ENCODE results near the gene IL27RA. TPM values are rescaled to one million over a fixed set of nuclear protein-coding genes. Genes with fewer than 3 reads are reported as not detected.

Gene IL27RA
- total and polyA plus RNA-seq, 2 of the 4 experiments (the other 2 are of a cell fraction): 2.9 to 5.1 TPM

- H3K4me1 ChIP-seq (ENCODE audit: control insufficient read depth, insufficient read depth, low read length): no peaks in the 10 kb centered on the region
- no peak overlapping the region for H2AK5ac ChIP-seq (ENCODE audit: low read depth, low read length)
- no peak overlapping the region for H4K91ac ChIP-seq (ENCODE audit: insufficient read depth, low read depth, low read length)
- H3K79me1 ChIP-seq (ENCODE audit: low read depth in 1 of 2, low read length in 2 of 2): no peaks in the 10 kb centered on the region; a peak in 1 of 4 replicates
- no peak overlapping the region for H3K23ac ChIP-seq (ENCODE audit: low read depth, low read length)
- H4K8ac ChIP-seq (ENCODE audit: low read depth in 2 of 2, low read length in 2 of 2): no peak overlapping the region
- H2AFZ ChIP-seq (replicated peaks; ENCODE audit: low read length, poor library complexity): no peak overlapping the region
- BruUV-seq (replicated peaks): no TSS peak
- H3K4me3 ChIP-seq (ENCODE audit: insufficient read depth, low read depth, low read length): no peak overlapping the region
- no peak for DNase-seq
- no peak overlapping the region for H2BK120ac ChIP-seq (ENCODE audit: low read depth, low read length)
- H3K14ac ChIP-seq (replicated peaks; ENCODE audit: low read depth, low read length): no peak overlapping the region
- H3K18ac ChIP-seq (ENCODE audit: low read depth, low read length): no peak overlapping the region
- H2BK5ac ChIP-seq (ENCODE audit: low read depth, low read length, poor library complexity, severe bottlenecking): no peak overlapping the region
- intact Hi-C loops (cut with micrococcal nuclease): no loop called here
- dilution Hi-C loops (cut with HindIII; ENCODE audit: low sequenced_read_pairs, unreplicated experiment): no loop called here
- H2AK9ac ChIP-seq (replicated peaks; ENCODE audit: low read depth, low read length, poor library complexity): no peak overlapping the region
- TF ChIP-seq SMC3 (IDR thresholded peaks at IDR 0.05; ENCODE audit: low read depth, low read length): peak; percentile 12; the same call in 1 of the 2 replicates
- no peak for TF ChIP-seq CHD1 (IDR thresholded peaks at IDR 0.05; ENCODE audit: low read depth, low read length)
- TF ChIP-seq, protein P1, sequence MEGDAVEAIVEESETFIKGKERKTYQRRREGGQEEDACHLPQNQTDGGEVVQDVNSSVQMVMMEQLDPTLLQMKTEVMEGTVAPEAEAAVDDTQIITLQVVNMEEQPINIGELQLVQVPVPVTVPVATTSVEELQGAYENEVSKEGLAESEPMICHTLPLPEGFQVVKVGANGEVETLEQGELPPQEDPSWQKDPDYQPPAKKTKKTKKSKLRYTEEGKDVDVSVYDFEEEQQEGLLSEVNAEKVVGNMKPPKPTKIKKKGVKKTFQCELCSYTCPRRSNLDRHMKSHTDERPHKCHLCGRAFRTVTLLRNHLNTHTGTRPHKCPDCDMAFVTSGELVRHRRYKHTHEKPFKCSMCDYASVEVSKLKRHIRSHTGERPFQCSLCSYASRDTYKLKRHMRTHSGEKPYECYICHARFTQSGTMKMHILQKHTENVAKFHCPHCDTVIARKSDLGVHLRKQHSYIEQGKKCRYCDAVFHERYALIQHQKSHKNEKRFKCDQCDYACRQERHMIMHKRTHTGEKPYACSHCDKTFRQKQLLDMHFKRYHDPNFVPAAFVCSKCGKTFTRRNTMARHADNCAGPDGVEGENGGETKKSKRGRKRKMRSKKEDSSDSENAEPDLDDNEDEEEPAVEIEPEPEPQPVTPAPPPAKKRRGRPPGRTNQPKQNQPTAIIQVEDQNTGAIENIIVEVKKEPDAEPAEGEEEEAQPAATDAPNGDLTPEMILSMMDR (conservative IDR thresholded peaks at IDR 0.05; ENCODE audit: low read depth, low read length): 0 out of 2 replicates have a peak, but pooled peaks have one; percentile 13
- no peak overlapping the region for H3K9ac ChIP-seq (ENCODE audit: low read depth, low read length)
- peaks cover 33% of the 10 kb centered on the region for H3K36me3 ChIP-seq (ENCODE audit: control insufficient read depth, insufficient read depth, low read length)
- ChIA-PET CTCF (no interaction called here), POLR2A (ENCODE audit: unreplicated experiment) (no interaction called here)
- no peaks in the 10 kb centered on the region for H3K27me3 ChIP-seq (ENCODE audit: control insufficient read depth, insufficient read depth, low read length)
- no peak overlapping the region for H2BK15ac ChIP-seq (ENCODE audit: low read depth, low read length)
- no peak overlapping the region for H3K4ac ChIP-seq (ENCODE audit: low read depth, low read length)
- no peaks in the 10 kb centered on the region for H4K20me1 ChIP-seq (ENCODE audit: insufficient read depth, low read length)
- ATAC-seq (ENCODE audit: low read depth): no peak; the same call in 1 of the 2 replicates
- WGBS, 2 experiments (ENCODE audit: extremely low coverage in 2 of 2, insufficient read length in 1 of 2): 77% methylated on average over 8 of the region's 21 CpGs; no CpG with 5 or more reads in 1 of the 2 experiments
- no peak overlapping the region for H3K56ac ChIP-seq (ENCODE audit: extremely low read depth, insufficient read depth, low read length)
- peaks cover 3% of the 10 kb centered on the region; the same call in 1 of the 2 replicates for H3K9me1 ChIP-seq (ENCODE audit: insufficient read depth, low read length)
- no peak overlapping the region for H2BK20ac ChIP-seq (ENCODE audit: low read depth, low read length)
- in situ Hi-C loops (cut with MboI; ENCODE audit: low sequenced_read_pairs): loop anchor here (25.0 kb wide), 1 partner anchor 335 kb away; the partner anchor contains the start of genes C19orf53 and MRI1
- H3K4me2 ChIP-seq (ENCODE audit: low read depth, low read length): no peak overlapping the region
- H3K9me3 ChIP-seq (ENCODE audit: control insufficient read depth, insufficient read depth, low read length): peaks cover 8% of the 10 kb centered on the region
- no peak overlapping the region for H4K5ac ChIP-seq (ENCODE audit: low read depth, low read length)
- no peak overlapping the region for H3K27ac ChIP-seq (ENCODE audit: insufficient read depth, low read length)
Observed at GRCh38 chr19:14097532-14098151, 66.1 kb downstream of the IL27RA start.

Data from IMR-90 (cell line).